ENCODE measurements around the gene MYOCD. TPM values are rescaled to one million over a fixed set of nuclear protein-coding genes. Genes with fewer than 3 reads are reported as not detected.

Gene MYOCD
- total and polyA plus RNA-seq, 2 experiments from 2014 or later, result 2.2 to 8.4 TPM

- Histone ChIP-seq H3K4me3 (no peak overlapping the region), H3K27me3 (no peaks in the 10 kb centered on the region), H3K9me2 (replicated peaks; ENCODE audit: insufficient read depth) (no peaks in the 10 kb centered on the region), H4K20me1 (ENCODE audit: insufficient read depth, poor library complexity, severe bottlenecking) (no peaks in the 10 kb centered on the region), H3K9me3 (ENCODE audit: low read depth) (no peaks in the 10 kb centered on the region), H3K79me2 (no peaks in the 10 kb centered on the region), H3K4me2 (no peak overlapping the region), H3K4me1 (ENCODE audit: insufficient read depth) (peaks cover 44% of the 10 kb centered on the region), H3K27ac (no peak overlapping the region), H2AFZ (no peak overlapping the region), H3K36me3 (replicated peaks; ENCODE audit: insufficient read depth, low read depth) (no peaks in the 10 kb centered on the region)
- WGBS (ENCODE audit: low lambda C conversion rate, missing lambda C conversion rate), result 48% methylated on average over 8 of the region's 8 CpGs
- TF ChIP-seq EZH2phosphoT487 (IDR thresholded peaks at IDR 0.05; ENCODE audit: low read depth, severe bottlenecking, unreplicated experiment) (no peak), EZH2 (IDR thresholded peaks at IDR 0.05; ENCODE audit: borderline replicate concordance) (no peak), CTCF (IDR thresholded peaks at IDR 0.05; ENCODE audit: poor library complexity) (no peak)
- no peak for DNase-seq (ENCODE audit: low spot score)
These were observed 66.7 kb downstream of the MYOCD start for GRCh38 chr17:12732366-12732765.

GRCh38 chr17:12734926-12735325 is 69.2 kb downstream of the MYOCD start:
- Histone ChIP-seq H3K36me3 (replicated peaks; ENCODE audit: insufficient read depth, low read depth) (no peaks in the 10 kb centered on the region), H3K9me2 (replicated peaks; ENCODE audit: insufficient read depth) (no peaks in the 10 kb centered on the region), H3K4me3 (no peak overlapping the region), H3K27ac (peak overlapping the region; percentile 65), H3K4me1 (ENCODE audit: insufficient read depth) (peaks cover 49% of the 10 kb centered on the region), H2AFZ (no peak overlapping the region), H3K27me3 (no peaks in the 10 kb centered on the region), H4K20me1 (ENCODE audit: insufficient read depth, poor library complexity, severe bottlenecking) (no peaks in the 10 kb centered on the region), H3K9me3 (ENCODE audit: low read depth) (no peaks in the 10 kb centered on the region), H3K79me2 (no peaks in the 10 kb centered on the region), H3K4me2 (peak overlapping the region; percentile 10)
- DNase-seq (ENCODE audit: low spot score), result peak; percentile 35
- TF ChIP-seq EZH2phosphoT487 (IDR thresholded peaks at IDR 0.05; ENCODE audit: low read depth, severe bottlenecking, unreplicated experiment) (no peak), CTCF (IDR thresholded peaks at IDR 0.05; ENCODE audit: poor library complexity) (no peak), EZH2 (IDR thresholded peaks at IDR 0.05; ENCODE audit: borderline replicate concordance) (no peak)
- 53% methylated on average over 7 of the region's 7 CpGs for WGBS (ENCODE audit: low lambda C conversion rate, missing lambda C conversion rate)

- Histone ChIP-seq H3K9me3 (ENCODE audit: low read depth) (no peaks in the 10 kb centered on the region), H3K27ac (peak overlapping the region; percentile 65), H4K20me1 (ENCODE audit: insufficient read depth, poor library complexity, severe bottlenecking) (no peaks in the 10 kb centered on the region), H3K4me3 (no peak overlapping the region), H3K27me3 (no peaks in the 10 kb centered on the region), H3K79me2 (no peaks in the 10 kb centered on the region), H2AFZ (no peak overlapping the region), H3K36me3 (replicated peaks; ENCODE audit: insufficient read depth, low read depth) (no peaks in the 10 kb centered on the region), H3K4me1 (ENCODE audit: insufficient read depth) (peaks cover 45% of the 10 kb centered on the region), H3K4me2 (peak overlapping the region; percentile 10), H3K9me2 (replicated peaks; ENCODE audit: insufficient read depth) (no peaks in the 10 kb centered on the region)
- DNase-seq (ENCODE audit: low spot score), result no peak
- no peak for TF ChIP-seq CTCF (IDR thresholded peaks at IDR 0.05; ENCODE audit: poor library complexity)
- no peak for TF ChIP-seq EZH2phosphoT487 (IDR thresholded peaks at IDR 0.05; ENCODE audit: low read depth, severe bottlenecking, unreplicated experiment)
- no peak for TF ChIP-seq EZH2 (IDR thresholded peaks at IDR 0.05; ENCODE audit: borderline replicate concordance)
- 47% methylated on average over 8 of the region's 8 CpGs for WGBS (ENCODE audit: low lambda C conversion rate, missing lambda C conversion rate)
These were observed 69.8 kb downstream of the MYOCD start for GRCh38 chr17:12735517-12735916.

- H3K79me2 ChIP-seq, result no peaks in the 10 kb centered on the region
- H3K36me3 ChIP-seq (replicated peaks; ENCODE audit: insufficient read depth, low read depth), result no peaks in the 10 kb centered on the region
- DNase-seq (ENCODE audit: low spot score), result peak; percentile 37
- H3K27me3 ChIP-seq, result no peaks in the 10 kb centered on the region
- peaks cover 36% of the 10 kb centered on the region for H3K4me1 ChIP-seq (ENCODE audit: insufficient read depth)
- H2AFZ ChIP-seq, result no peak overlapping the region
- 65% methylated on average over 4 of the region's 4 CpGs for WGBS (ENCODE audit: low lambda C conversion rate, missing lambda C conversion rate)
- H3K9me3 ChIP-seq (ENCODE audit: low read depth), result no peaks in the 10 kb centered on the region
- H3K4me3 ChIP-seq, result no peak overlapping the region
- no peak overlapping the region for H3K4me2 ChIP-seq
- H4K20me1 ChIP-seq (ENCODE audit: insufficient read depth, poor library complexity, severe bottlenecking), result no peaks in the 10 kb centered on the region
- H3K9me2 ChIP-seq (replicated peaks; ENCODE audit: insufficient read depth), result no peaks in the 10 kb centered on the region
- H3K27ac ChIP-seq, result peak overlapping the region; percentile 32
- TF ChIP-seq EZH2phosphoT487 (IDR thresholded peaks at IDR 0.05; ENCODE audit: low read depth, severe bottlenecking, unreplicated experiment) (no peak), CTCF (IDR thresholded peaks at IDR 0.05; ENCODE audit: poor library complexity) (no peak), EZH2 (IDR thresholded peaks at IDR 0.05; ENCODE audit: borderline replicate concordance) (no peak)
These were observed 70.8 kb downstream of the MYOCD start for GRCh38 chr17:12736526-12736925.
